Umbilical cord (tissue), 2 donors: ENCODE results near the gene VTN. TPM values are rescaled to one million over a fixed set of nuclear protein-coding genes. Genes with fewer than 3 reads are reported as not detected.

ENCODE experiments used
- DNase-seq: peaks from one replicate; pipeline ENCODE4 v3.0.0-alpha.2; 2015; ENCODE audit warnings: low spot score
- total RNA-seq: library from RNA; depleted of rRNA; stranded (reverse); fragments of >200 nt; gene quantifications from one replicate; pipeline ENCODE4 v1.2.3, GENCODE V29; 2014; ENCODE audit warnings: low replicate concordance; ENCODE audit not compliant: insufficient read depth

The VTN gene
- total RNA-seq, 1 donor from 2014 or later = 8.7 TPM

DNA sequence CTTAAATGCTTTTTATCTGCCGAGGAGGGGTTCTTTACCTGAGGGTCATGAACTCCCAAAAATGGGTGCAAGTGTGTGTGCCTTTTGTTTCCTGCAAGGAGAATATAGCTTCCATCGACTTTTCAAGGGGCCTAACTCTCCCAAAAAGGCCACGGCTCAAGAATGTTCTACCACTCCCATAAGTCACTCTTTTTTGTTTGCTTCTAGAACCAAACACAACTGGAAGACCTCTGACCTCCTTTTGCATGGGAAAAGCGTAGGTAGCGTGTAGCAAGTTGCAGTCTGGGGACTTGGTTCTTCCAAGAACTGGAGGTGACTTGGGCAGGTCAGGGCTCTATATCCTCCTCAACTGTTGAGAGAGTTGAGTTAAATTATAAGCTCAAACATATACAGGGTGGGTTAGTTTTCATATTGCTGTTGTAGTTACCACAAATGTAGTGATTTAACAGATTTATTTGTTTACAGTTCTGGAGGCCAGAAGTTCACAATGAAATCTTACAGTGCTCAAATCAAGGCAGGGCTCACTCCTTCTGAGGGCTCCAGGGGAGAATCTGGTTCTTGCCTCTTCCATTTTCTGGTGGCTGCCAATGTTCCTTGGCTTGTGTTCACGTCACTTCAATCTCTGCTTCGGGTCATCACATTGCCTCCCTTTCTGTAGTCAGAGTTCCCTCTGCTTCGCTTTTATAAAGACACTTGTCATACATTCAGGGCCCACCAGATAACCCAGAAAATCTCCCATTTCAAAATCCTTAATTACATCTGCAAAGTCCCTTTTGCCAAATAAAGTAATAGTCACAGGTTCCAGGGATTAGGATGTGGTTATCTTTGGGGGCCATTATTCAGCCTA is 49.7 kb downstream of the VTN start:
- no peak for DNase-seq

DNA sequence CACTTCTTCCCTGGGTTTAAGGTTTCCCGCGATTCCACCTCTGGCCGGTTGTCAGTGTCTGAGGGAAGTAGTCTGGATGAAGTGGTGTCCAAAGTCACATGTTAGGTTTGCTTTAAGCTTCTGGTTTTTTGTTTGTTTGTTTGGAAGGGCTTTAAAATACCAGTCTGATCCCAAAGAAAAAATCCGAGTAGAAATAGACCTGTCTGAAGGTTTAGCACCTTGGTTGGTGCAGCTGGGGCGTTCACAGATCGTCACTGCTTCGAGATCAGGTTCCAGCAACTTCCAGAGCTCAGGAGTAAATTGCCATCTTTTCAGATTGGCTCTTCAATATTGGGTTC is 50.5 kb downstream of the VTN start:
- no peak for DNase-seq

DNA sequence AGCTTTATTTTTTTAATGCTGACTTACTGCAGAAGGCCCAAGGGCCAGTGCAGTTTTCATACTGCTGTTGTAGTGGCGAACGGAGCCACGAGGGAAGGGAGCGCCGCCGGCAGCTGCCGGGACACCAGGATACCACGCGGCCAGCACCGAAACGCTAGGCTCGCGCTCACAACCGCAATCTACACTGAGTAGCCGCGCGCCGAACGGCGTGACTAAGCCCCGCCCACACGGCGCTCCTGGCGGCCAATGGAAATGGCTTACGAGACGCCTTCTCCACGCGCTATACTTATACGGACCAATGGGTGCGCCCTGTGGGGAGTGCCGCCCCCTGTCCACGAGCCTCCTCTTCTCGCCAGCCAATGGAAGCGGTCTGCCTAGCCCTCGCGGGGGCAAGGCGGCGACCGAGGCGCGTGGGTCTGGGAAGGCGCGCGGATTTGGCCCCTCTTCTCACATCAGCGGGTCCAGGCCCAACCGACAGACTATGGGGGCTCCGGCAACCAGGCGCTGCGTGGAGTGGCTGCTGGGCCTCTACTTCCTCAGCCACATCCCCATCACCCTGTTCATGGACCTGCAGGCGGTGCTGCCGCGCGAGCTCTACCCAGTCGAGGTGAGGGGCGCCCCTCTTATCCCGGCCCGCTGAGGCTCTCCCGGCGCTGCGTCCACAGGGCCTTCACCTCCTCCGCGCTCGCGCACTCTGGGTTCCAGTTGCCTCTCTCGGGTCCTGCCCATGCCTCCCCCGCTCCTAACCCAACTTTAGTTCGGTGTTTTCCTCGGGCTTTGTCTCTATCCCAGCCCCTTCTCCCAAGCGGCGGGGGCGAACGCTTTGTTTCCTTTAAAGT is 51.1 kb downstream of the VTN start, which contains the start of gene TMEM97:
Gene TMEM97, plus strand, starts transcription at position 442 of the 839 bp plus-strand sequence. Its CDS starts 40 bp downstream, at position 482.
- peak; percentile 98 for DNase-seq

DNA sequence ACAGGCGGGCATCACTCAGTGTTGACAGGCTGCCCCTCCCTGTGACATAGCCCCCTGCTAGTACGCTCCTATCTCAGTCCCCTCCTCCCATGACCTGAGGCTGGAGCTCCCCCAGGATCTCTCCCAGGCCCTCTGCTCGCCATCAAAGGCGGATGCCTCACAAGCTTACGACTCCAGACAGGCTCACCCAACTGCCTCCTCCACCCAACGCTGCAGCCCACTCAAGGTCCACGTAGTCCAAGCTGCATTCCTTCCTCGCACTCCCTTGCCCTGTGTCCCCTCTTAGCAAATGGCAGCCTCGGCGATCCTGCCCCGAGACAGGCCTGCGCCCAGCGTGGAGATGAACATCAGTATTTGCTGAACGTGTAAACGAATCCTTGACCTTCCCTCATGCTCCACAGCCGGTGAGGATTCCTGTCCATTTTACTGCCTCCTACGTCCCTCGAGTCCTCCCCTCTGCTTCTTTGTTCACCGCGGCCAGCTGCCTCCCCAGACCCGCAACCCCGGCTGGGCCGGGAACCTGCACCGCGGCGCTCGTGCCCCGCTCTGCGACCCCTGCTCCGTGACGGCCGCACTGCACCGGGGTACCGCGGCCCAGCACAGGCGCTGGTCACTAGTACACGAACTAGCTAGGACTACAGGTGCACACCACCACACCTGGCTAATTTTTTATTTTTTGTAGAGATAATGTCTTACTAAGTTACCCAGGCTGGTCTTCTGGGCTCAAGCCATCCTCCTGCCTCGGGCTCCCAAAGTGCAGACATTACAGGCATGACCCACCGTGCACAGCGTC is 51.9 kb downstream of the VTN start:
- no peak for DNase-seq

Other genes with a start within 250 kb of the VTN start
- gene TMEM97, start 51.1 kb downstream of the VTN start, total RNA-seq = 20.9 TPM
- gene IFT20, start 34.8 kb downstream of the VTN start, total RNA-seq = 85.0 TPM
- 36.8 TPM for gene TNFAIP1, start 34.5 kb downstream of the VTN start, total RNA-seq
- 27.2 TPM for gene POLDIP2, start 12.8 kb downstream of the VTN start, total RNA-seq
- not detected for gene SEBOX, start 5.1 kb downstream of the VTN start, total RNA-seq
- gene SARM1, start 1.4 kb upstream of the VTN start, total RNA-seq = 9.4 TPM
- 7.7 TPM for gene SLC46A1, start 35.9 kb upstream of the VTN start, total RNA-seq
- 0.72 TPM for gene SLC13A2, start 103.3 kb upstream of the VTN start, total RNA-seq
- gene FOXN1, start 136.0 kb upstream of the VTN start, total RNA-seq = not detected
- gene UNC119, start 182.3 kb upstream of the VTN start, total RNA-seq = 26.2 TPM
- 14.2 TPM for gene PIGS, start 201.2 kb upstream of the VTN start, total RNA-seq
- 26.2 TPM for gene ALDOC, start 206.6 kb upstream of the VTN start, total RNA-seq
- gene SPAG5, start 228.7 kb upstream of the VTN start, total RNA-seq = 18.8 TPM
- gene RSKR, start 243.9 kb upstream of the VTN start, total RNA-seq = 15.2 TPM